OCI-LY3 (cell line): ENCODE results near the gene VWA3B.

Source experiments
- H2AFZ ChIP-seq: fragments of 200-600, 300-600 bp; shearing (Covaris generic); 2 replicates; pipeline ENCODE4 v1.6.0; 2014; ENCODE audit warnings: antibody characterized with exemption, low read depth, low read length
- H3K27ac ChIP-seq: fragments of 200-600, 300-600 bp; sonication (generic); 2 replicates; pipeline ENCODE4 v1.5.1; 2014; ENCODE audit warnings: mild to moderate bottlenecking, low read length, moderate library complexity, mixed read lengths
- H3K27me3 ChIP-seq: fragments of 200-600, 300-600 bp; sonication (generic); 2 replicates; pipeline ENCODE4 v1.6.1; 2014; ENCODE audit warnings: low read depth, low read length, mixed read lengths
- H3K36me3 ChIP-seq: fragments of 200-600, 300-600 bp; sonication (generic); replicated peaks from 2 replicates; pipeline ENCODE3; 2014; ENCODE audit warnings: low read depth, low read length, mixed read lengths
- H3K4me1 ChIP-seq: fragments of 300-600, 200-600 bp; sonication (generic); 2 replicates; pipeline ENCODE4 v1.6.1; 2014; ENCODE audit warnings: low read length, mixed read lengths
- H3K4me2 ChIP-seq: fragments of 200-600, 300-600 bp; sonication (generic); 2 replicates; pipeline ENCODE4 v1.6.1; 2014; ENCODE audit warnings: low read length, mixed read lengths
- H3K4me3 ChIP-seq: fragments of 300-600, 200-600 bp; sonication (generic); 2 replicates; pipeline ENCODE4 v1.5.1; 2014; ENCODE audit warnings: antibody characterized with exemption, mild to moderate bottlenecking, low read length, moderate library complexity
- H3K79me2 ChIP-seq: fragments of 300-600, 200-600 bp; shearing (Covaris generic); 2 replicates; pipeline ENCODE4 v1.6.1; 2014; ENCODE audit warnings: mild to moderate bottlenecking, low read length, mixed read lengths
- H3K9ac ChIP-seq: fragments of 300-600, 200-600 bp; shearing (Covaris generic); 2 replicates; pipeline ENCODE4 v1.6.0; 2014; ENCODE audit warnings: mild to moderate bottlenecking, low read length, moderate library complexity
- H3K9me3 ChIP-seq: fragments of 200-600, 300-600 bp; shearing (Covaris generic); 2 replicates; pipeline ENCODE4 v1.6.1; 2014; ENCODE audit warnings: low read length, mixed read lengths; ENCODE audit not compliant: insufficient read depth
- H4K20me1 ChIP-seq: fragments of 200-600, 300-600 bp; sonication (generic); 2 replicates; pipeline ENCODE4 v1.6.1; 2016; ENCODE audit warnings: low read length, mixed read lengths; ENCODE audit not compliant: insufficient read depth
- EZH2phosphoT487 ChIP-seq: fragments of 200-600 bp; shearing (Covaris generic); IDR thresholded peaks from 2 replicates; pipeline ENCODE4 v1.6.1; 2018; ENCODE audit warnings: antibody characterized with exemption, mixed run types, low read depth
- TF ChIP-seq, protein P1 (sequence below): fragments of 200-600, 300-600 bp; sonication (generic); IDR thresholded peaks from 2 replicates; pipeline ENCODE4 v1.5.1; 2014; ENCODE audit warnings: antibody characterized with exemption, low read length, low read depth

The VWA3B gene

GRCh38 chr2:98201576-98201975 lies 114.6 kb downstream of the VWA3B start:
- Histone ChIP-seq H2AFZ (no peak overlapping the region), H3K4me3 (no peak overlapping the region), H3K27ac (no peak overlapping the region), H3K36me3 (no peaks in the 10 kb centered on the region), H3K27me3 (peaks cover 15% of the 10 kb centered on the region; the same call in 1 of the 2 replicates), H3K9me3 (no peaks in the 10 kb centered on the region; the same call in 1 of the 2 replicates), H3K4me2 (no peak overlapping the region), H4K20me1 (no peaks in the 10 kb centered on the region), H3K9ac (no peak overlapping the region), H3K4me1 (no peaks in the 10 kb centered on the region), H3K79me2 (no peaks in the 10 kb centered on the region)
- no peak for TF ChIP-seq EZH2phosphoT487
- TF ChIP-seq, protein P1, sequence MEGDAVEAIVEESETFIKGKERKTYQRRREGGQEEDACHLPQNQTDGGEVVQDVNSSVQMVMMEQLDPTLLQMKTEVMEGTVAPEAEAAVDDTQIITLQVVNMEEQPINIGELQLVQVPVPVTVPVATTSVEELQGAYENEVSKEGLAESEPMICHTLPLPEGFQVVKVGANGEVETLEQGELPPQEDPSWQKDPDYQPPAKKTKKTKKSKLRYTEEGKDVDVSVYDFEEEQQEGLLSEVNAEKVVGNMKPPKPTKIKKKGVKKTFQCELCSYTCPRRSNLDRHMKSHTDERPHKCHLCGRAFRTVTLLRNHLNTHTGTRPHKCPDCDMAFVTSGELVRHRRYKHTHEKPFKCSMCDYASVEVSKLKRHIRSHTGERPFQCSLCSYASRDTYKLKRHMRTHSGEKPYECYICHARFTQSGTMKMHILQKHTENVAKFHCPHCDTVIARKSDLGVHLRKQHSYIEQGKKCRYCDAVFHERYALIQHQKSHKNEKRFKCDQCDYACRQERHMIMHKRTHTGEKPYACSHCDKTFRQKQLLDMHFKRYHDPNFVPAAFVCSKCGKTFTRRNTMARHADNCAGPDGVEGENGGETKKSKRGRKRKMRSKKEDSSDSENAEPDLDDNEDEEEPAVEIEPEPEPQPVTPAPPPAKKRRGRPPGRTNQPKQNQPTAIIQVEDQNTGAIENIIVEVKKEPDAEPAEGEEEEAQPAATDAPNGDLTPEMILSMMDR = no peak

DNA sequence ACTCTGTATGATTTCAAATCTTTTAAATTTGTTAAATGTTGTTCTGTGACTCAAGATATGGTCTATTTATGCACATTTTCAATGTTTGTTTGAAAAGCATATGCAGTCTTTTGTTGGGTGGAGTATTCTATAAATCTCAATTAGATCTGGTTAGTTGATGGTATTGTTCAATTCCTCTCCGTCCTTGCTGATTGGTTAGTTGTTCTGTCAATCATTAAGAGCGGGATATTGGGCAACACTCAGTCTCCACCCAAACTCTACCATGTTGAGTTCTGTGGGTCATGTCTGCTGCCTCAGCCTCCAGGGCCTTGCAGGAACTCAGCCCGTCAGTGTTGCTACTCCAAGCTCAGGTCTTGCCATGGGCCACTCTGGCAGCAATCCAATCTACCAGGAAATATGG lies 118.9 kb downstream of the VWA3B start:
- Histone ChIP-seq H3K9ac (no peak overlapping the region), H3K9me3 (no peaks in the 10 kb centered on the region; the same call in 1 of the 2 replicates), H3K4me3 (no peak overlapping the region), H3K79me2 (no peaks in the 10 kb centered on the region), H3K4me2 (no peak overlapping the region), H3K4me1 (no peaks in the 10 kb centered on the region), H4K20me1 (no peaks in the 10 kb centered on the region), H3K27me3 (peaks cover 17% of the 10 kb centered on the region; the same call in 1 of the 2 replicates), H3K36me3 (no peaks in the 10 kb centered on the region), H3K27ac (no peak overlapping the region), H2AFZ (no peak overlapping the region)
- no peak for TF ChIP-seq EZH2phosphoT487
- TF ChIP-seq, protein P1 = no peak

DNA sequence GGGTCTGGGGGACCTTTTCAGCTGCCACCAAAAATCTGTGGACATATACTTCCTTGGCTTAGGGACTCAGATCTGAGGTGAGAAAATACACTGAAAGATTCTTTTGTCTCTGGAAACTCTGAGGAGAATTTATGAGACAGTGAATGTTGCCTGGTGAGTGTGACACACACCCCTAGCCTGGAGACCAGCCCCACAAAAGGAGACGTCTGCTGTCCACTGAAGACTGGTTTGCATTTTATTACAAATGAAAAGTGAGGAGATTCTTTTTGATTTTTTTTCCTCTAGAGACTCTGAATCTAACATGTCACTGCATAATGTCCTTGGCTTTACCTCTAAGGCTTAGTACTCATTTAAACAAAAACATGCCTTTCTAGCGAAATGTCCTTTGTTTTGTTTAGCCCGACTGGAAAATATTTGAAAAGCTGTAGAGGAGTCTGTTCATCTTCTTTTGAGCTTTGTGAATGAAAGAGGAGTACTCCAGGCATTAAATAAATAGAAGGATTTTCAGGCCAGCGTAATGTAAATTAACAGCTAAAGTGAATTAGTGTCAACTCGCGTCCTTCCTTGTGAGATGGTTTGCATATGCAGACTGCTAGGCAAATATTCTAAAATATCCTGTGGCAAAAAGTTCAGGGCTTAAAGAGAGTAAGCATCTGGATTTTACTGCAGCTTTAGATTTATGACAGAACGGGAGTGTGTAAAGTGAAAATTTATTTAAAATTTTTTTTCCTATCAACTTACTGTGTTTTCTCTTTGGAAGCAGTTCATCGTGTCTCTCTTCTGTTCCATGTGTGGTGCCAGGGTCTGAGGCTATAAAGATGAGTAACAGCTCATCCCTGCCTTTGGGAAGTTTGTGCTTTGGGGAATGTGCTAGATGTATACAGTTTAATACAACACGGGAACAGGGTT lies 125.4 kb downstream of the VWA3B start:
- Histone ChIP-seq H3K27me3 (peaks cover 46% of the 10 kb centered on the region), H3K4me3 (no peak overlapping the region), H3K27ac (no peak overlapping the region), H3K36me3 (no peaks in the 10 kb centered on the region), H2AFZ (no peak overlapping the region), H3K4me1 (no peaks in the 10 kb centered on the region), H4K20me1 (no peaks in the 10 kb centered on the region), H3K4me2 (no peak overlapping the region), H3K79me2 (no peaks in the 10 kb centered on the region), H3K9me3 (no peaks in the 10 kb centered on the region), H3K9ac (no peak overlapping the region)
- TF ChIP-seq, protein P1 = no peak
- no peak for TF ChIP-seq EZH2phosphoT487

DNA sequence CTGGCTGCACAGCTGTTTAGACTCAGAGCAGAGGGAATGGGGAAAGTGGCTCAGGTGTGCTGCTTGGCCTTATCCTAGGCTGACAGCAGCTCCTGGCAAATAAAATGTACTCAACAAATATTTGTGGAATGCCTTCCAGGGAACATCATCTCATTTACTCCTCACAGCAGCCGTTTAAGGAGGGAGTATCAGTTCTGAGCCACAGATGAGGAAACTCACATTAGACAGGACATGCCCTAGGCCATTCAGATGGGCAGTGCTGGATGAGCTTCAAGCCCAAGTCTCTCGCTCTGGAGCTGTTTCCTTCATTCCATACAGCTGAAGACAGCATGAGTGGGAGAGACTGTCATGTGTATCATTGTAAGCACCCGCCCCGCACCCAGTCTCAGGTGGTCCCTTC lies 129.6 kb downstream of the VWA3B start:
- 0 out of 2 replicates have a peak, but pooled peaks cover 3% of the 10 kb centered on the region for H3K9me3 ChIP-seq
- H3K4me1 ChIP-seq = no peaks in the 10 kb centered on the region
- no peak overlapping the region for H2AFZ ChIP-seq
- H3K27ac ChIP-seq = no peak overlapping the region
- no peak overlapping the region for H3K4me3 ChIP-seq
- H3K27me3 ChIP-seq = peaks cover 23% of the 10 kb centered on the region
- no peaks in the 10 kb centered on the region for H3K79me2 ChIP-seq
- H3K4me2 ChIP-seq = no peak overlapping the region
- H4K20me1 ChIP-seq = no peaks in the 10 kb centered on the region
- no peaks in the 10 kb centered on the region for H3K36me3 ChIP-seq
- no peak for TF ChIP-seq EZH2phosphoT487
- TF ChIP-seq, protein P1 = no peak
- H3K9ac ChIP-seq = no peak overlapping the region
